Measurements from ENCODE around the gene KIAA0513. TPM values are rescaled to one million over a fixed set of nuclear protein-coding genes. Genes with fewer than 3 reads are reported as not detected.

The KIAA0513 gene
- total and polyA plus RNA-seq, 10 of the 15 experiments (the other 5 are each of a cell fraction or from before 2014, with no cell fraction given), result 0.14 to 5.8 (median 2.0) TPM

DNA sequence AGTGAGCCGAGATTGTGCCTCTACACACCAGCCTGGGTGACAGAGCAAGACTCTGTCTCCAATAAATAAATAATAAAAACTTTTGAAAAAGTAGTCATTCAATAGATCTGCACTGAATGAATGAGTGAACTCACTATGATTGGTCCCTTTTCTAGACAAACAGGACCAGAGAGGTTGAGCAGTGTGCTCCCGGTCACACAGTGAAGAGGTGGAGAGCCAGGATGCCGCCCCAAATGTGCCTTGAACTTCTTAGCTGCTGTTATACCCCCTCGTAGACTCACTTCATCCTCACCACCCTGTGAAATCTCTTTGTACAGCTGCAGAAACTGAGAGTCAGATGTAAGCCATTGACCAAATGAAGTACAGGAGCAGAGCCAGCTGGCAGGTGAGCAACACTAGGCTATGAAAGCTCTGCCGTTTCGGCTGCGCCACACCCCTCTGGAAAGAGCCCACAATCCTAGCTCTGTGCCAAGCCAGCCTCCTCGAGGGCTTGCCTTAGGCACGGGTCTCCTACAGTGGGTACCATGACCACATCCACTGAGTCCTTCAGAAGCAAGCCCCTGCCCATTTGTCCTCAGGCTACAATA lies 7.8 kb upstream of the KIAA0513 start (continued):
- TF ChIP-seq MEF2B (IDR thresholded peaks at IDR 0.05; ENCODE audit: partially characterized antibody, poor library complexity, severe bottlenecking) (no peak), ASH2L (IDR thresholded peaks at IDR 0.05; ENCODE audit: borderline replicate concordance, low read depth) (no peak), TAF1 (IDR thresholded peaks at IDR 0.05; ENCODE audit: borderline replicate concordance, low read depth, low read length) (no peak)
- TF ChIP-seq, protein P1, sequence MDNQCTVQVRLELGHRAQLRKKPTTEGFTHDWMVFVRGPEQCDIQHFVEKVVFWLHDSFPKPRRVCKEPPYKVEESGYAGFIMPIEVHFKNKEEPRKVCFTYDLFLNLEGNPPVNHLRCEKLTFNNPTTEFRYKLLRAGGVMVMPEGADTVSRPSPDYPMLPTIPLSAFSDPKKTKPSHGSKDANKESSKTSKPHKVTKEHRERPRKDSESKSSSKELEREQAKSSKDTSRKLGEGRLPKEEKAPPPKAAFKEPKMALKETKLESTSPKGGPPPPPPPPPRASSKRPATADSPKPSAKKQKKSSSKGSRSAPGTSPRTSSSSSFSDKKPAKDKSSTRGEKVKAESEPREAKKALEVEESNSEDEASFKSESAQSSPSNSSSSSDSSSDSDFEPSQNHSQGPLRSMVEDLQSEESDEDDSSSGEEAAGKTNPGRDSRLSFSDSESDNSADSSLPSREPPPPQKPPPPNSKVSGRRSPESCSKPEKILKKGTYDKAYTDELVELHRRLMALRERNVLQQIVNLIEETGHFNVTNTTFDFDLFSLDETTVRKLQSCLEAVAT (IDR thresholded peaks at IDR 0.05), result no peak

DNA sequence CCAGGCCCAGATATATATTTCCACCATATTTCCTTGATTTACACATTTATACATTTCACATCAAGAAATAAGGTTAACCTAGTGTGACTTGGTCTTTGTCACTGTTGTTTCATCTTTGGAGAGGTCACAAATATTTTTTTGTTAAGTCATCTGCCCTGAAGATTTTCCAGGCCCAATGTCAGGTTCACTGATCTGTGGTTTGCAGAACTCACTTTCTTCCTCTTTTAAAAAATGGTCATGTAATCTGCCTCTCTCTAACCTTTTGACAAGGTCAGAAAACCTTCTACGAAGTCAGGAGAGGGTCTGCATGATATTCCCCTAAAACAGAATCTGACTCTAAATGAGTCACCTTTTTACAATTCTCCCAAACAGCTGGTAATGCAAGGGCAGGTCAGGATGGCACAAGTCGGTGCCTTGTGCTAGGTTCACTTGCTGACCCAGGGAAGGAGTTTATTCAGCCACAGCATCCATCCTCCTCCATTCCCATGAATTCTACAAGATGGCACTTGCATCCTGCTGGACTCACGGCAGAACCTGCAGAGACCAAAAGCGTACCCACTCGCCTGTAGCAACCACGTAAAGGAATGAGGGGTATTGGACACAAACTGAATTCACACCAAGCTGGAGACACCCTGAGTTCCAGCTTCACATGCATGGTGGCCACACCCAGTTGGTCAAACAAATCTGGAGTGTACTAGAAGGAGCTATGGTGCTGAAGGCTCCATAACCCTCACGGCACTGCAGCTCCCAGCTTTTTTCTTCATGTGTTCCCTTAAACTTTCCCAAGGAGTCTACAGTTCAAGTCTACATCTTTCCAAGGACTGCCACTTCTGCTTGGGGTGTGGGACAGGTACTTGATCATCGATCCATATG lies 1.6 kb upstream of the KIAA0513 start:
- no peak overlapping the region for H3K27ac ChIP-seq (ENCODE audit: control insufficient read depth, insufficient read depth)
- H2AFZ ChIP-seq (ENCODE audit: control insufficient read depth, low read depth, low read length), result no peak overlapping the region
- no peaks in the 10 kb centered on the region for H3K27me3 ChIP-seq (replicated peaks in 1 of 2; ENCODE audit: control insufficient read depth in 2 of 2, insufficient read depth in 2 of 2, low read length in 1 of 2)
- ChIA-PET RAD21 (ENCODE audit: unreplicated experiment) (no interaction called here), CTCF (interaction anchor here (0.7 to 3.3 kb wide), 10 partner anchors 12 to 272 kb away, joined by 3 to 29 read pairs (median 3); partner anchors contain the start of gene ZDHHC7), POLR2A (interaction anchor here (0.5 to 3.6 kb wide), 6 partner anchors 10 to 328 kb away, joined by 3 to 21 read pairs (median 4); partner anchors contain the start of gene ZDHHC7), SMC1A (ENCODE audit: uncharacterized antibody, unreplicated experiment) (interaction anchor here (1.0 to 2.3 kb wide), 3 partner anchors 12 to 27 kb away, joined by 3 to 14 read pairs (median 6); partner anchors contain the start of gene ZDHHC7)
- DNase-seq (ENCODE audit: low read depth, low spot score) (no peak), FAIRE-seq (no peak), ATAC-seq (no peak)
- H3K4me2 ChIP-seq (ENCODE audit: control insufficient read depth, insufficient read depth), result no peak overlapping the region
- 81% methylated on average over 8 of the region's 8 CpGs for WGBS (ENCODE audit: insufficient coverage, insufficient replicate concordance, low lambda C conversion rate, missing lambda C conversion rate)
- no peak overlapping the region; the same call in 1 of the 2 replicates for H3K4me3 ChIP-seq
- H3K79me2 ChIP-seq (ENCODE audit: control insufficient read depth, insufficient read depth, low read length), result no peaks in the 10 kb centered on the region; the same call in 1 of the 2 replicates
- H3K36me3 ChIP-seq (ENCODE audit: control insufficient read depth in 2 of 2, insufficient read depth in 2 of 2, low read length in 1 of 2), result no peaks in the 10 kb centered on the region
- in situ Hi-C loops (cut with MboI) (no loop called here), intact Hi-C loops (cut with micrococcal nuclease; ENCODE audit: unreplicated experiment) (loop anchor here (5.0 kb wide), 1 partner anchor 61 kb away; no protein-coding TSS in a partner anchor)
- no peak overlapping the region for H3K9ac ChIP-seq (ENCODE audit: control insufficient read depth, insufficient read depth, low read length)
- H3K4me1 ChIP-seq (ENCODE audit: control insufficient read depth, insufficient read depth, low read length), result peaks cover 20% of the 10 kb centered on the region
- no peaks in the 10 kb centered on the region for H3K9me3 ChIP-seq (replicated peaks; ENCODE audit: control insufficient read depth, insufficient read depth, low read length)
- no TSS peak for BruUV-seq (replicated peaks)
- H4K20me1 ChIP-seq (ENCODE audit: control insufficient read depth, insufficient read depth), result no peaks in the 10 kb centered on the region
- TF ChIP-seq, protein P2, sequence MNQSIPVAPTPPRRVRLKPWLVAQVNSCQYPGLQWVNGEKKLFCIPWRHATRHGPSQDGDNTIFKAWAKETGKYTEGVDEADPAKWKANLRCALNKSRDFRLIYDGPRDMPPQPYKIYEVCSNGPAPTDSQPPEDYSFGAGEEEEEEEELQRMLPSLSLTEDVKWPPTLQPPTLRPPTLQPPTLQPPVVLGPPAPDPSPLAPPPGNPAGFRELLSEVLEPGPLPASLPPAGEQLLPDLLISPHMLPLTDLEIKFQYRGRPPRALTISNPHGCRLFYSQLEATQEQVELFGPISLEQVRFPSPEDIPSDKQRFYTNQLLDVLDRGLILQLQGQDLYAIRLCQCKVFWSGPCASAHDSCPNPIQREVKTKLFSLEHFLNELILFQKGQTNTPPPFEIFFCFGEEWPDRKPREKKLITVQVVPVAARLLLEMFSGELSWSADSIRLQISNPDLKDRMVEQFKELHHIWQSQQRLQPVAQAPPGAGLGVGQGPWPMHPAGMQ (IDR thresholded peaks at IDR 0.05; ENCODE audit: borderline replicate concordance), result no peak
- TF ChIP-seq WRNIP1 (IDR thresholded peaks at IDR 0.05; ENCODE audit: borderline replicate concordance, low read depth, low read length) (no peak), SIN3A (IDR thresholded peaks at IDR 0.05; ENCODE audit: low read depth, low read length) (no peak), RAD21 (IDR thresholded peaks at IDR 0.05; ENCODE audit: insufficient read depth, low read depth, low read length) (no peak), ZNF274 (IDR thresholded peaks at IDR 0.05; ENCODE audit: insufficient read depth, insufficient read length) (no peak), CEBPB (IDR thresholded peaks at IDR 0.05; ENCODE audit: borderline replicate concordance in 1 of 2, low read depth in 2 of 2, low read length in 2 of 2) (no peak), BHLHE40 (IDR thresholded peaks at IDR 0.05; ENCODE audit: borderline replicate concordance in 1 of 2, low read depth in 2 of 2, low read length in 1 of 2) (no peak), EED (IDR thresholded peaks at IDR 0.05; ENCODE audit: low read depth) (no peak)
- TF ChIP-seq, protein P3, sequence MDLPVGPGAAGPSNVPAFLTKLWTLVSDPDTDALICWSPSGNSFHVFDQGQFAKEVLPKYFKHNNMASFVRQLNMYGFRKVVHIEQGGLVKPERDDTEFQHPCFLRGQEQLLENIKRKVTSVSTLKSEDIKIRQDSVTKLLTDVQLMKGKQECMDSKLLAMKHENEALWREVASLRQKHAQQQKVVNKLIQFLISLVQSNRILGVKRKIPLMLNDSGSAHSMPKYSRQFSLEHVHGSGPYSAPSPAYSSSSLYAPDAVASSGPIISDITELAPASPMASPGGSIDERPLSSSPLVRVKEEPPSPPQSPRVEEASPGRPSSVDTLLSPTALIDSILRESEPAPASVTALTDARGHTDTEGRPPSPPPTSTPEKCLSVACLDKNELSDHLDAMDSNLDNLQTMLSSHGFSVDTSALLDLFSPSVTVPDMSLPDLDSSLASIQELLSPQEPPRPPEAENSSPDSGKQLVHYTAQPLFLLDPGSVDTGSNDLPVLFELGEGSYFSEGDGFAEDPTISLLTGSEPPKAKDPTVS (IDR thresholded peaks at IDR 0.05; ENCODE audit: low read depth, low read length), result no peak
- TF ChIP-seq, protein P4, sequence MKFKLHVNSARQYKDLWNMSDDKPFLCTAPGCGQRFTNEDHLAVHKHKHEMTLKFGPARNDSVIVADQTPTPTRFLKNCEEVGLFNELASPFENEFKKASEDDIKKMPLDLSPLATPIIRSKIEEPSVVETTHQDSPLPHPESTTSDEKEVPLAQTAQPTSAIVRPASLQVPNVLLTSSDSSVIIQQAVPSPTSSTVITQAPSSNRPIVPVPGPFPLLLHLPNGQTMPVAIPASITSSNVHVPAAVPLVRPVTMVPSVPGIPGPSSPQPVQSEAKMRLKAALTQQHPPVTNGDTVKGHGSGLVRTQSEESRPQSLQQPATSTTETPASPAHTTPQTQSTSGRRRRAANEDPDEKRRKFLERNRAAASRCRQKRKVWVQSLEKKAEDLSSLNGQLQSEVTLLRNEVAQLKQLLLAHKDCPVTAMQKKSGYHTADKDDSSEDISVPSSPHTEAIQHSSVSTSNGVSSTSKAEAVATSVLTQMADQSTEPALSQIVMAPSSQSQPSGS (IDR thresholded peaks at IDR 0.05; ENCODE audit: low read length), result no peak

All from GM12878 (cell line).